ENCODE results near the gene DHTKD1.

- no peak for TF ChIP-seq CTCF (IDR thresholded peaks at IDR 0.05)
- no peak for TF ChIP-seq POLR2A (IDR thresholded peaks at IDR 0.05)
Observed at GRCh38 chr10:12091421-12091820, 22.7 kb downstream of the DHTKD1 start.
